Endodermal cell (in vitro differentiated cells): ENCODE data around the gene CDC42SE2. TPM values are rescaled to one million over a fixed set of nuclear protein-coding genes. Genes with fewer than 3 reads are reported as not detected.

Source experiments
- DNase-seq: peaks from one replicate; pipeline ENCODE4 v3.0.0-alpha.2; 2017
- H3K27ac ChIP-seq: 2 replicates; pipeline ENCODE4 v1.5.1; 2013; ENCODE audit warnings: mild to moderate bottlenecking, low read depth, low read length, moderate library complexity
- H3K27me3 ChIP-seq: 2 replicates; pipeline ENCODE4 v1.6.1; 2013; ENCODE audit warnings: mild to moderate bottlenecking, low read length, moderate library complexity; ENCODE audit not compliant: insufficient read depth, control insufficient read depth, poor library complexity, severe bottlenecking
- H3K36me3 ChIP-seq: 2 replicates; pipeline ENCODE4 v1.7.0; 2013; ENCODE audit warnings: mild to moderate bottlenecking, low read length, moderate library complexity; ENCODE audit not compliant: control insufficient read depth, insufficient read depth
- H3K4me1 ChIP-seq: one replicate; pipeline ENCODE4 v1.7.0; 2013; ENCODE audit warnings: low read length; ENCODE audit not compliant: control insufficient read depth, insufficient read depth
- H3K4me3 ChIP-seq: 2 replicates; pipeline ENCODE4 v1.5.1; 2013; ENCODE audit warnings: mild to moderate bottlenecking, low read length, moderate library complexity
- H3K9ac ChIP-seq: 2 replicates; pipeline ENCODE4 v1.6.1; 2013; ENCODE audit warnings: mild to moderate bottlenecking, low read length, moderate library complexity; ENCODE audit not compliant: poor library complexity, severe bottlenecking; ENCODE audit errors: extremely low read depth
- H3K9me3 ChIP-seq: 2 replicates; pipeline ENCODE4 v1.6.1; 2013; ENCODE audit warnings: mild to moderate bottlenecking, low read length, moderate library complexity; ENCODE audit not compliant: control insufficient read depth
- H3K27ac Mint-ChIP-seq: 2 replicates; pipeline ENCODE4 v1.8.0; 2020; ENCODE audit warnings: mixed read lengths
- H3K27me3 Mint-ChIP-seq: 2 replicates; pipeline ENCODE4 v1.8.0; 2021; ENCODE audit warnings: mild to moderate bottlenecking, mixed read lengths; ENCODE audit not compliant: insufficient read depth
- H3K36me3 Mint-ChIP-seq: 2 replicates; pipeline ENCODE4 v1.8.0; 2020; ENCODE audit warnings: low read depth, mixed read lengths
- H3K4me1 Mint-ChIP-seq: 2 replicates; pipeline ENCODE4 v1.8.0; 2020; ENCODE audit warnings: mixed read lengths
- H3K4me3 Mint-ChIP-seq: 2 replicates; pipeline ENCODE4 v1.8.0; 2020; ENCODE audit warnings: mild to moderate bottlenecking, moderate library complexity, mixed read lengths
- H3K9me3 Mint-ChIP-seq: 2 replicates; pipeline ENCODE4 v1.8.0; 2020; ENCODE audit warnings: mild to moderate bottlenecking, mixed read lengths
- WGBS, 2 experiments: methylation state at CpG; one replicate each; pipeline versions ENCODE4 v1.1.5 to v1.1.7; 2013; ENCODE audit warnings: missing lambda C conversion rate in 2 of 2, mixed read lengths in 1 of 2; ENCODE audit not compliant: insufficient coverage in 1 of 2, insufficient read length in 1 of 2; 5-methylcytosine and 5-hydroxymethylcytosine counted together
- total RNA-seq, 2 donors: library from RNA; stranded (reverse); fragmentation: NEBNext Ultra II Directional in 1 of 2; extraction: Animal tissue kit (Norgen Biotek cat#: 25700) in 1 of 2; gene quantifications; 2 replicates in 1 of 2; 3 replicates in 1 of 2; pipeline ENCODE4 v1.2.1, GENCODE V29; 2021
- TF ChIP-seq, protein P1 (sequence below): fragments of 200-600 bp; sonication (generic); conservative IDR thresholded peaks from 2 replicates; pipeline ENCODE4 v1.5.0; 2021; ENCODE audit warnings: antibody characterized with exemption, mild to moderate bottlenecking

Gene CDC42SE2
- total RNA-seq, 2 donors from 2014 or later, result 28.6 to 36.4 TPM

DNA sequence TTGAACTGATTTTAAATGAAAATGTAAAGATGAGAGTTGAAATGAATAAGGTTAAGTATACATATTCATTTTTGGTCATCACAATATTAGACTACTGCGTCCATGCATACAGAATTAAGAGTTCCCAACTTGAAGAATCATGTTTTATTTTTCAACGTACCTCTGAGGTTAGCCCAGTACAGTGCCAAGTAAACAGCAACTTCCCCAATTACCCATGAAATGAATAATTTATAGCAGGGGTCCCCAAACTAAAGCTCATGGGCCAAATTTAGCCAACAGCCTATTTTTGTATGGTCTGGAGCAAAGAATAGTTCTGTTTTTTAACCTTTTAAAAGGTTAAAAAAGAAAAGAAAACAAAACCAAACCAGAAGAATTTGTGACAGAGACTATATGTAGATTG, 167.9 kb downstream of the CDC42SE2 start:
- H3K27ac ChIP-seq, result no peak overlapping the region
- Mint-ChIP-seq H3K36me3 (peaks cover 56% of the 10 kb centered on the region), H3K4me3 (no peak overlapping the region), H3K27me3 (no peaks in the 10 kb centered on the region), H3K27ac (no peak overlapping the region), H3K4me1 (peaks cover 4% of the 10 kb centered on the region), H3K9me3 (no peaks in the 10 kb centered on the region)
- H3K27me3 ChIP-seq, result no peaks in the 10 kb centered on the region
- H3K9ac ChIP-seq, result no peak overlapping the region
- no peaks in the 10 kb centered on the region for H3K4me1 ChIP-seq
- TF ChIP-seq, protein P1, sequence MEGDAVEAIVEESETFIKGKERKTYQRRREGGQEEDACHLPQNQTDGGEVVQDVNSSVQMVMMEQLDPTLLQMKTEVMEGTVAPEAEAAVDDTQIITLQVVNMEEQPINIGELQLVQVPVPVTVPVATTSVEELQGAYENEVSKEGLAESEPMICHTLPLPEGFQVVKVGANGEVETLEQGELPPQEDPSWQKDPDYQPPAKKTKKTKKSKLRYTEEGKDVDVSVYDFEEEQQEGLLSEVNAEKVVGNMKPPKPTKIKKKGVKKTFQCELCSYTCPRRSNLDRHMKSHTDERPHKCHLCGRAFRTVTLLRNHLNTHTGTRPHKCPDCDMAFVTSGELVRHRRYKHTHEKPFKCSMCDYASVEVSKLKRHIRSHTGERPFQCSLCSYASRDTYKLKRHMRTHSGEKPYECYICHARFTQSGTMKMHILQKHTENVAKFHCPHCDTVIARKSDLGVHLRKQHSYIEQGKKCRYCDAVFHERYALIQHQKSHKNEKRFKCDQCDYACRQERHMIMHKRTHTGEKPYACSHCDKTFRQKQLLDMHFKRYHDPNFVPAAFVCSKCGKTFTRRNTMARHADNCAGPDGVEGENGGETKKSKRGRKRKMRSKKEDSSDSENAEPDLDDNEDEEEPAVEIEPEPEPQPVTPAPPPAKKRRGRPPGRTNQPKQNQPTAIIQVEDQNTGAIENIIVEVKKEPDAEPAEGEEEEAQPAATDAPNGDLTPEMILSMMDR, result no peak
- H3K9me3 ChIP-seq, result no peaks in the 10 kb centered on the region
- H3K4me3 ChIP-seq, result no peak overlapping the region
- peaks cover 65% of the 10 kb centered on the region for H3K36me3 ChIP-seq
- DNase-seq, result no peak
- 85 to 100% methylated on average over 2 of the region's 2 CpGs for WGBS, 2 experiments

DNA sequence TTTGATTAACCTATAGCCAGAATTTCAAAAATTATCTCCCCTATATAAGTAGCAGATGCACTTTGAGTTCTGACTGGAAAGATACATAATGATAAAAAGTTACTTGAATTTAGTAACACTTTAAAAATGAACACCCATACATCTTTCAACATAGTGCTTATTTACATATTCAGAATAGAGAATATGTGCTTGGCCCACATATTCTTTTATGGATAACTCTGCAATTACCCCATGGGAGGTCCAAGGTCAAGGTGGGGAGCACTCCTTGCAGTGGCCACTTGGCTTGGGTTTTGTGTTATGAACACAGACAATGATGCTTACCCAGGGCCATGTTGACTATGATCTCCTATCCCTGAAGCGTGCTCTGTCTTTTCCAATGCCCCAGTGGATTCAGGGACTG, 169.3 kb downstream of the CDC42SE2 start:
- no peaks in the 10 kb centered on the region for H3K9me3 ChIP-seq
- TF ChIP-seq, protein P1, result no peak
- 92 to 97% methylated on average over 1 of the region's 1 CpG for WGBS, 2 experiments
- no peaks in the 10 kb centered on the region for H3K4me1 ChIP-seq
- peaks cover 57% of the 10 kb centered on the region for H3K36me3 Mint-ChIP-seq
- no peak overlapping the region for H3K4me3 ChIP-seq
- no peak for DNase-seq
- H3K9ac ChIP-seq, result no peak overlapping the region
- peaks cover 61% of the 10 kb centered on the region for H3K36me3 ChIP-seq
- no peaks in the 10 kb centered on the region for H3K9me3 Mint-ChIP-seq
- H3K27me3 Mint-ChIP-seq, result no peaks in the 10 kb centered on the region
- H3K4me3 Mint-ChIP-seq, result no peak overlapping the region
- H3K27ac ChIP-seq, result no peak overlapping the region
- no peaks in the 10 kb centered on the region for H3K27me3 ChIP-seq
- peaks cover 4% of the 10 kb centered on the region for H3K4me1 Mint-ChIP-seq
- H3K27ac Mint-ChIP-seq, result no peak overlapping the region

DNA sequence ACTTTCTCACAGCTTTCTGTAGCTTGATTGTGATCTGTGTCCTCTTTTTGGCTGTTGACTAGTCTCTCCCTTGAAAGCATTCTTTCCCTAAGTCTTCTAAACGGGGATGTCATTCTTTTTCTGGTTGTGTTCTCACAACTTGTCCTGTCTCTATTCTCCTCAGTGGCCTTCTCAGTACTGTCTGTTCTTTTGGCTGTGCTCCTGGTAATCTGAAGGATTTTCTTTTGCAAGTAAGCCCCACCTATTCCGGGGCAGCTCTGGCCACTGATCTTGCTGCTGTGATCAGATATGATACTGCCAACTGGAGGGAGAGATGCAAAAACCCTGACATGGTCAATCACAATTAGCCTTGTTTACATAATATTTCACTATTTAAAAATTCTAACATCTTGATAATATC, 172.2 kb downstream of the CDC42SE2 start:
- WGBS, 2 experiments, result 85% methylated on average over 2 of the region's 2 CpGs; no CpG with 5 or more reads in 1 of the 2 experiments
- Mint-ChIP-seq H3K4me3 (no peak overlapping the region), H3K27ac (no peak overlapping the region), H3K4me1 (no peaks in the 10 kb centered on the region), H3K27me3 (no peaks in the 10 kb centered on the region), H3K36me3 (peaks cover 53% of the 10 kb centered on the region), H3K9me3 (no peaks in the 10 kb centered on the region)
- H3K36me3 ChIP-seq, result peaks cover 66% of the 10 kb centered on the region
- TF ChIP-seq, protein P1, result no peak
- H3K9me3 ChIP-seq, result no peaks in the 10 kb centered on the region
- no peak overlapping the region for H3K27ac ChIP-seq
- DNase-seq, result no peak
- H3K9ac ChIP-seq, result no peak overlapping the region
- no peaks in the 10 kb centered on the region for H3K4me1 ChIP-seq
- no peak overlapping the region for H3K4me3 ChIP-seq
- no peaks in the 10 kb centered on the region for H3K27me3 ChIP-seq
